Activated CD8-positive, alpha-beta memory T cell treated with anti-CD3 and anti-CD28 coated beads, Interleukin-2, amount 50 U/mL, for 1 hour (primary cell): ENCODE data around the gene EPN2.
A peak's percentile ranks its signal among the peaks of the same experiment; 100 is the strongest.
"Not testable (repeated sequence)": the region's sequence is repeated elsewhere in the genome, so short reads cannot be mapped to it uniquely, and the experiment has no call there.

ENCODE experiments used
- DNase-seq: peaks from one replicate; pipeline ENCODE4 v3.0.0-alpha.2; 2020; ENCODE audit errors: extremely low read depth

Gene EPN2

DNA sequence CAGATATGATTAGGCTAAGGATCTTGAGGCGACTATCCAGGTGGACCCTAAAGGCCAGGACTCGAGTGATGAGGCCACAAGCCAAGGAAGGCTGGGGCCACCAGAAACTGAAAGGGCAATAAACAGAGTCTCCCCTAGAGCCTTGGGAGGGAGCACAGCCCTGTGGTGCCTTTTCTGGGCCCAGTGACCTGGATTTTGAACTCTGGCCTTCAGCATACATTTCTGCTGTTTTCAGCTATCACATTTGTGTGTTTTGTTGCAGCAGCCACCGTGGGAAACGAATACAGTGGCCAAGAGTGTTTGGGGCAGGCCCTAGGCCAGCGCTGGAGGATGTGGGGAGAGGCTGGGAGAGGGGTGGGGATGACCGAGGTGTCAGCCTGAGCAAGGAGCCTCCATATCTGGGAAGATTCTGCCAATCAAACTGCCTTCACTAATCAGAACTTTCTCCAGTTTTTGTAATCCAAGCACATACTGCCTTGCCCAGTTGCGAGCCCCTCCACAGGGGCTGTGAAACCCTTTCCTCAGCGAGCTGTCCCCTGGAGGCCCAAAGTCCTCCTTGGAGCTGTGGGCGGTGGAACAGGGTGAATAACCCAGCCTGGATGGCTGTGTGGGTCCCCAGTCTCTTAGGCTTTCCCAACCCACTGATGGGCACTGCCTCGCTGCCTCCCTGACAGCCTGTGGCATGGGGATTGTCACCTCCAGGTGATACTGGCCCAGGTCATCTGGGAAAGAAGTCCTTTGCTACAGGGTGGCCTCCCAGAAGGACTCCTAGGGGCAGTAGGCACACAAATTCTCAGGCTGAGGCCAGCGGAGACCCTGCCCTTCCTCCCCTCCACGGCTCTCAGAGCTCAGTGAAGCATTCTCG lies 108.6 kb downstream of the EPN2 start:
- DNase-seq: no peak

DNA sequence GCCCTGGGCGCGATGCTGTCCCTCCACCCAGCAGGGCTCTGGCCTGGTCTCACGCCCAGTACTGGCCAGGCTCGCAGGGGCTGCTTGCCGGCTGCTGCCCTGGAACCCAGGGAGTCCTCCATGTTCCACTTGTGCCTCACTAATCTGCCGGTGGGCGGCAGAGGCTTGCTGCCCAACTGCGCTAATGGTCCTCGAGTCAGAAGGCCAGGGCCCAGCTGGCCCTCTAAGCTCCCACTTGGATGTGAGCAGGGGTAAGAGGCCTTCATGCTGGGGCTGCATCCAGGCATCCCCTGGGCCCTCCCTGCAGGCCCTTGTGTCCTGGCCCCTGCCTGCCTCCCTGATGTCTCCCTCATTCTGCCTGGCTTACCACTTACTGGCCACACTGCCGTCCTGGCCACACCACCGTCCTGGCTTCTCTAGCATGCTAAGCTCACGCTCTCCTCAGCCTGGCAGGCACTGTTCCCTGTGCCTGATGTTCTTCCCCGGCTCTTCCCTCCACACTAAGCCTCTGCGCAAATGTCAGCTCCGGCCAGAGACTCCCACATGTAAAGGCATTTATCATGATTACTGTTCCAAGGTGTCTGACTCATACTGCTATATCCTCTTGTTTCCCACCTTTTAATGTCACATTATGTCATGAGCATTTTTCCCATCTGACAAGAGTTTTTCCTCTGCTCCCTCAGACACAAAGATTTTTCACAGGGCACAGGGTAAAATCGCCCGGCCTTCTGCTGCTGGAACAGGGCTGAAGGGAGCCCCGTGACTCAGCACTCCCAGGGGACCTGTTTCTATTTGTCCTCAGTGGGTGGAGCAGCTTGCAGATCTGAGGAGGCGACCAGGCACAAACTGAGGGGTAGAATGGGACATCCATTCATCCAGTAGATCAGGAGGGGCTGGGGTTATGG lies 109.4 kb downstream of the EPN2 start:
- DNase-seq: no peak

DNA sequence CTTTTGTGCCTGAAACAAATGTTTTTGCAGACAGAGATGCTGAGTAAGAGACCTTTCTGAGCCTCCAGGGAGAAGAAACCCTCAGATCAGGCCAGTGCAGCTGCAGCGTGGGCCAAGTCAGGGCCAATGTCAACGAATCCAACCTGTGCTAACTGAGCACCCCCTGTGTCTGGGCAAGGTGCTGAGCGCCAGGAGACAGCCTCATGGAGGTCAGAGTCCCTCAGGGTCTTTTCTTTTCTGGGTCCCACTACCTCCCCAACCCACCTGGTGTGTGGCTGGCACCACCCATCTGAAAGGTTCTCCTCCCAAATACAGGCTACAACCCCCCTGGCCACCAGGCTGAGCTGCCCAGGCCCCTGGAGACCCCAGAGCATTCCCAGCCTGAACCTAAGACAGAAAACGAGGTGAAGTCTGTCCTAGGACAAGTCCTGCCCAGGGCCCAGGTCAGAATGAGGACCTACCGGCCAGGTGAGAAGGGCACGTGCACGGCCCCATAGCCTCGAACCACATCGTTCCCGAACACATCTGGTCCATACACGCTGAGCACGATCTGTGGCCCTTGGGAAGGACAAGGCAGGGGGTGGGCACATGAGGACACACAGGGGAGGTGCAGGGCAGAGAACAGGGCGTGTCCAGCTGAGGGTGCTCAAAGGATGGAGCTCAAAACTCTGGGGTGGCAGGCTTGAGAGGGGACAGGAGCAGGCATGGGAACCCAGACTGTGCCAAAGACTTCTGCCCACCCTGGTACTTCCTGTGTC lies 110.3 kb downstream of the EPN2 start:
- no peak for DNase-seq

DNA sequence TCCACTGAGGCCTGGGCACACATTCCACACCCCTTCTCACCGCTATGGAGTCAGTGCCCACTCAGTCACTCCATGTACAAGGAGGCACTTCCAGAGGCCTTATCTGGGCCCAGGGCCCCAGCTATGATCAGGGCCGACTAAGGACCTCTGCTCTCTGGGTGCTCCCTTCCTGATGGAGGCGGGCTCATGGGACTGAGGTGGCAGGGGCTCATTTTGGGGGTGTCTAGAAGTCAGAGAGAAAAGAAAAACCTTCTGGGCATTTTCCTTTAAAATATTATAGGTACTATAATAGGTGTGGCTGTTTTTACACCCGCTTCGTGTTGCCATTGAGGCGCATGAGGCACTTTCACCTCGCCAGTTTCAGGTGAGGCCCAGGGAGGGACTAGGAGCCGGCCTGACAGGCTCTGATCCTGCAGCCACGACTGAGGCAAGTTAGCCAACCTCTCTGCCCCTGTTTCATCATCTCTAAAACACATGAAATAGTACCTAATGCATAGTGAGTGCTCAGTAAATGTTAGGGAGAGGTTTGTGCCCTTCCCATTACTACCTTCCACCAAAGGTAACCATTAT lies 111.0 kb downstream of the EPN2 start:
- no peak for DNase-seq

DNA sequence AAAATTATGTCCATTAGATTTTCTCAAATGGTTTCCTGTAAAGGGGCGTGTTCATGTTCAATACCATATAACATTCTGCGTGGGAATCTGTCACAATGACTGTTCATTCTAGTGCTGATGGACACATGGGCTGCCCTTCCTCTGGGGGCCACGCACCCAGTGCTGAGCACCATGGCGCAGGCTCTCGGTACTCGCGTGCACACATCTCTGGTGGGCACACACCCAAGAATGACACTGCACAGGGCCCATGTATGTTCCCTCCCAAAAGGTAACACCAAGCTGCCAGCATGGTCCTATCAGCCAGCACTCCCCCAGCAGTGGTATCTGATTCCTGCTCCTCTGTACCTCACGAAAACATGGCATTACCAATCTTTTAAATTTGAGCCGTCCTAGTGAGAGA lies 111.6 kb downstream of the EPN2 start:
- DNase-seq: no peak

DNA sequence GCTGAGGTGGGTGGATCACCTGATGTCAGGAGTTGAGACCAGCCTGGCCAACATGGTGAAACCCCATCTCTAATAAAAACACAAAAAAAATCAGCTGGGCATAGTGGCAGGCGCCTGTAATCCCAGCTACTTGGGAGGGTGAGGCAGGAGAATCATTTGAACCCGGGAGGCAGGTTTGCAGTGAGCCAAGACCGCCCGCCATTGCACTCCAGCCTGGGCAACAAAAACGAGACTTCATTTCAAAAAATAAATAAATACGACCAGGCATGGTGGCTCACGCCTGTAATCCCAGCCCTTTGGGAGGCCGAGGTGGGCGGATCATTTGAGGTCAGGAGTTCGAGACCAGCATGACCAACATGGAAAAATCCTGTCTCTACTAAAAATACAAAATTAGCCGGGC lies 116.2 kb downstream of the EPN2 start:
- not testable (repeated sequence) for DNase-seq

DNA sequence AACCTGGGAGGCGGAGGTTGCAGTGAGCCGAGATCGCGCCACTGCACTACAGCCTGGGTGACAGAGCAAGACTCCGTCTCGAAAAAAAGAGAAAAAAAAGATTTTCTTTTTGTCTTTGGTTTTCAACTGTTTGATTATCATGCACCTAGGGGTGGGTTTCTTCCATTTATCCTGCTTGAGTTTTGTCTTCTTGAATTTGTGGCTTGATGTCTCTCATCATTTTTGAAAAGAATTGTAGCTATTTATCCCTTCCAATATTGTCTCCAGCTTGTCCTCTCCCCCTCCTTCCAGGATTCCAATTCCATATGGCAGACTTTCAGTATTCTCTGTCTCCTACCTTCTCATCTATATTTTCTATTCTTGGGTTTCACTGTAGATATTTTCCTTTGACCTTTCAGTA lies 117.6 kb downstream of the EPN2 start:
- DNase-seq: no peak

DNA sequence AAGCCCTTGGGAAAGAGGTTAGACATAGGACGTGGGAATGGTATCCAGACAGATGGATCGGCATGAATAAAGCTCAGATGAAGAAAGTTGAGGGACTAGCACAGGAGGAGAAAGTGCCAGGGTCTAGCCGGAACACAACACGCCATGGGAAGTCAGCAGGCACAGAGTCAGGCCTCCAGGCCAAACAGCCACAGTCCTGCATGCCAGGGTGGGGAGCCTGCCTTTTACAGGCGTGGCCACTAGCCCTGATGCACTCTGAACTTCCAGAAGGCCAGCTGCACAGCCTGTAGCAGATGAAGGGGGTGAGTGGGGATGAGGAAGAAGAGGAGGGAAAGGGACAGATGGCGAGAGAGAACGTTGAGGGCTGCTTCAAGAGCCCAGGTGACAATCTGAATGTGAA lies 120.2 kb downstream of the EPN2 start:
- DNase-seq: no peak

DNA sequence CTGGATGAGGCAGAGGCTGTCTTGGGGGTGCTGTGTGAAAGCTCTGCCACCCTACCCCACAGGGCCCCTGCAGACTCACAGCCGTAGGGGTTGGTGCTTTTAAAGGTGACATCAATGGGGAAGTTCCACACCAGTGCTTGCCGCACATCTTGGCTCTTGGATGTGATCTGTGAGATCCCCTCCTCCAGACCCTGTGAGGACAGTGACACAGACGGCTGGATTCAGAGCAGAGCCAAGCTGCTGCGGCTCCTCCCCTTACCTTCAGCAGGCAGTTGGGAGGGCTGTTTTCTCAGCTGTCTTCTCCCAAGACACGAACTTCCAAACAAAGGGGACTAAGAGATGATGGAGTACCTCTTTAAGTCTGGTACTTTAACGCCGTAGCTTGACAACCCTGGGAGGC lies 120.6 kb downstream of the EPN2 start:
- DNase-seq: no peak

DNA sequence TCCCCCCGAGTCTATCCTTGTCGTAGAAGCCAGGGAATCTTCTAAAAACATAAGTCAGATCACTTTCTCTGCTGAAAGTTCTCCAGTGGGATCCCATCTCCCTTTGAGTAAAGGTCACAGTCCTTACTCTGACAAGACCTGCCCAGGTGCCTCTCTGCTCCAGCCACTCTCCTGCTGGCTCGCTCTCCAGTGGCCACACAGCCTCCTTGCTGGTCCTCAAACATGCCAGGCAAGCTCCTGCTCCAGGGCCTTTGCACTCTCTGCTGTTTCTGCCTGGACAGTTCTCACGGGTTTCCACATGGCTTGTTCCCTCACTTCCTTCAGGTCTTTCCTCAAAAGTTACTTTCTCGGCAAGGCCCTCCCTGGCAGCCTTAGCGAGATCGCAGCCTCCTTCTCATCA lies 122.0 kb downstream of the EPN2 start:
- DNase-seq: no peak

DNA sequence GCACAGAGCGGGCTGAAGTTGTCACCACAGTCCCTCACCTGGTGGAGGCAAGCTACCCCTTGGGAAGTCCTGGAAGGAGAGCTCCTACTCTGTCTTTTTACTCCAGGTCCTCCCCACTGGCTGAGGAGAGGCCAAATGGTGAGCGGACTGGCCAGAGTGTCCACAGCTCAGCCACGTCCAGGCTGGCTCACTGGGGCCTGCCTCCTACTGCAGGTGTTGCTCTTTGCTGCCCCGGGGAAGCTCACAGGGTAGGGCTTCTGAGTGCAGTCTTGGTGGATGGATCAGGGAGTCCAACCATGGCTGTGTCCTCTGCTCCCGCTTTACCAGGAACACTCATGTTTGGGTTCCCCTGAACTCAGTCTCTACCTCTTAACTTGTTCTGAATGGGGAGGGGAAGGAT lies 122.7 kb downstream of the EPN2 start:
- no peak for DNase-seq

DNA sequence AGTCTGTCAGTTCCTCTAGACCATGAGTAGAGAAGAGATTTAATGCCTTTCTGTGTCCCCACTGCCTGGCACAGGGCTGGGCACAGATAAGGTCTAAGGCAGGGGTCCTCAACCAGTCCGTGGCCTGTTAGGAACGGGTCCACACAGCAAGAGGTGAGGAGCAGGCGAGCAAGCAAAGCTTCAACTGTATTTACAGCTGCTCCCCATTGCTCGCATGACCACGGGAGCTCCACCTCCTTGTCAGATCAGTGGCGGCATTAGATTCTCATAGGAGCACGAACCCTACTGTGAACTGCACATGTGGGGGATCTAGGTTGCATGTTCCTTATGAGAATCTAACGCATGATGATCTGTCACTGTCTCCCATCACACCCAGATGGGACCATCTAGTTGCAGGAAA lies 123.6 kb downstream of the EPN2 start:
- no peak for DNase-seq

DNA sequence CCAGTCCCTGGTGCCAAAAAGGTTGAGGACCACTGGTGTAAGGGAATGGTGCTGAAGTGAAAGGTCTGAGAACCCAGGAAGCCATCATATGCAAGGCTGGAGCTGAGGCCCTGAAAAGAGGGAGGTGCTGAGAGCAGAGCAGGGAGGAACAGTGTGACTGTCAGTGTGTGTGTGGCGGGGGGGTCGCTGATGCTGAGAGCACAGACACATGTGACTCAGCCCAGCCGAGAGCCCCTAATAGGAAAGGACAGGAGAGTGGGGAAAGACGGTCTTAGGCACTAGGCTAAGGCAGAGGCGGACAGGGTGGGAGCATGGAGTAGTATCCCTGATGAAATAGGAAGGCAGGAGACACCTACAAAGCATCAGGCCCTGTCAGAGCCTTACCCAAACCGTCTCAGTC lies 124.2 kb downstream of the EPN2 start:
- no peak for DNase-seq

DNA sequence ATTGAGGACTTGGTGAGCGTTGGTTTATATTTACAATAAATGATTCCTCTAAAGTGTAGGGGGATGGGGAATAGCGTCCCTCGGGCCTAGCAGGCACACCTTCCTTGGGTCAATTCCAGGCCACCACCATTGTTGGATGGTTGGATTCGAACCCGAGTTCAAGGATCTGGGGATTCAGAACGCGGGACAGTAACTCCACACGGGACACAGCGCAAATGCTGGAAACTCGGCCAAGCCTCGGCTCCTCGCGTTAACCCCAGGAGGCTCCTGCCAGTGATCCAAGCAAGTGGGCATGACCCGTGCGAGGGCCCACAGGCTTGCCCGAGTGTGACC lies 124.7 kb downstream of the EPN2 start:
- no peak for DNase-seq

DNA sequence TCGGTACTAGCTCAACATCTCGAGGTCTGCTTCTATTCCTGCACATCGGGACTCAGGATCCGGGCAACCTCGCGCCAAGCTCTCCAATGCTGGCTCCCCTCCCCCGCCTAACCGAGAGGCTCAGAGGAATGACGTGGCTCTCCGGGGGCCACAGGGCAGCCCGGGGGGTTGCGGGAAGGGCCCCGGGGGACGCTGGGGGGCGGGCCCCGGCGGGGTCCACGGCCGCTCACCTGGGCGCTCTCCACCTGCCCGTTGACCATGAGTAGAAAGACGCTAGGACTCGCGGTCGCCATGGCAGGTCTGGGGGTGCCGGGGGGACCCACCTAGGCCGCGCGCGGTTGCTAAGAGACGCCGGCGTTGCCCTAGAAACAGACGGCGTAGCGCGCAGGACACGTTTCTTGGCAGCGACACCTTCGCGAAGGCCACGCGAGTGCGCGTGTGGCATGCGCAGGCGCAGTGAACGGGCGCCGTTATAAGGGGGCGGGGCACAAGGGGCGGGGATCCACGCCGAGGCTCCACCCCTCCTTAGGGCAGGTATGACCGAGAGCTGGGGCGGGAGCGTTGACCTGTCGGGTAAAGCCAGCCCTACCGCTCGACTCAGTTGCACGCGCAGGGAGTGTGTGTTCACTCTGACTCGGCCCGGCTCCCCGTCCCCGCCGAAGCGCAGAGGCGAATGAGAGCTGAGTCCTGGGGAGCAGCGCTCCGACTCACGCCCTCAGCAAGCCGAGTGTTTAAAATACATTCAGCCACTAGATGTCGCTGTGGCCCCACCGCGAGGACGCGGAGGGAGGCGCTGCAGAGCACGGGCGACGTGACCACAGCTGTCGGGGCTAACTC lies 125.3 kb downstream of the EPN2 start, which contains the start of gene B9D1:
Gene B9D1, minus strand, starts transcription at position 447 of the 837 bp plus-strand sequence. Its CDS starts 154 bp downstream, at position 293.
- DNase-seq: peak; percentile 80

DNA sequence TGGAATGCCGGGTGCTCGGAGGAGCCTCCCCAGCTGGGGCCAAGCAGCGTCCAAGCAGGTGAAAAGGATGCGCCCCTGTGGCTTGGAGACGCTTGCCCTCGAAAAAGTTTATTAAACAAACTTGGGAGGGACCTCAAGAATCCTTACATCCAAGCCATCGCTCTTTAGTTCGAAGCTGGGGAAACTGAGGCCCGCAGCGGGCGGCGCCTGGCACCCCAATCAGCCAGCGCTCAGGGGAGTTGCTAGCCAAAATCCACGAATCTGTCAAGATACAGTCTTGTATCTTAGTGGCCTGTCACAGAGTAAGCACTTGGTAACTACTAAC lies 125.9 kb downstream of the EPN2 start:
- DNase-seq: no peak

DNA sequence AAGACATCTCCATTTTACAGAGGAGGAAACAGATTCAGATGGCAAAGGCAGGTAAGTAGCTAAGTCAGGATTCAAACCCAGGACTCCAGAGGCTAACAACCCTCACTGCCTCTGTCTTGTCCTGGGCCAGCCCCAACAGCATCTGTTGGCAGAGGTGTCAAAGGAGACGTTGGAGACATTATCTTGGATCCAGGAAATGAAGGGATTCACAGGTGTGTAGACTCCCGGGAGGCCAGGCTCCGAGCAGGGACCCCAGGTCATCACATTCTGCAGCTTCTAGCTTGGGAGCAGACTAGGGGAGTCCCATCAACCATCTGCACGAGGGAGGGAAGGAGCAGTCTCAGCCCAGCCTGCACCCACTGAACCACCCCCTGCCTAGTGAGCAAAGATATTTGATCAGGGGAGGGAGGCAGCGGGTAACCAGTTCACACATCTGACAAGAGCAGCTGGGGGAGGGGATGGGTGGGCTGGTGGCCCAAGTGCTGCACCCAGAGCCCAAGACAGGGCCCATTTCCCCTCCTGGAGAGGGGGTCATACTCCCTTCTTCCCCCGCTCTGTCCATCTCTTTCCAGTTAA lies 126.4 kb downstream of the EPN2 start:
- DNase-seq: no peak

DNA sequence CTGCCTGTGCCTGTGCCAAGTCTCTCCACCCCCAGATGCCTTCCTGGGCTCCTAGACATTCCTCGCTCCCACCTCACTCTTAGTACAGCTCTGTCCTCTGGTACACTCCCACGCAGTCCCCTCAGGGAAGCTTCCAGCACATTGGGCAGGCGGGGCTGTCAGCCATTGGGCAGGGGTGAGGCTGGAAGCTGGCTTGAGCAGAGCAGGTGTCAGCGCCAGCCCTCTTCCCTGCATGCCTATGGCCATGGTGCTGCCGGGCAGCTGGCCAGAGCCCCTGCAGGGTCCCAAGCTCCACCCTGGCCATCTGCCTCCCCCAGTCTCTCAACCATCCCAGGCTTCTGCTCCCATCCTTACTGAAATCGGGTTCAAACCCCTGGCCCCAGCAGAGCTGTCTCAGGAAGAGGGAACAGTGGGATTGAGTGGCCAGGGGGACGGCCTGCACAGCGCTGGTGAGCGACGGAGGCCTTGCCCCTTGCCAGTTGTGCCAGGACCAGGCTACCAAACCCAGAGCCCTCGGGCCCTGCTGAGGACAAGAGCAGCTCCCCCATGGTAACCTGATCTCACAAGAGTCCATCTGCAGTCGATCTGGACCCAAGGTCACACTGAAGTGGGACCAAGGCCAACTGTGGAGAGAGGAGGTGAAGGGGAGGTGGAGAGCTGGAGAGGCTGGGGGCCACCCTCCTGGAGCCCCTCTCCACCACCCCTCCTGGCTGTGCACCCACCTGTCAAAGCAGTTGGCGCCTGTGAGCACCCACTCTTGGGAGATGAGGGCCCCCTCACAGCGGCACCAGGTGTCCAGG lies 127.7 kb downstream of the EPN2 start:
- DNase-seq: no peak

DNA sequence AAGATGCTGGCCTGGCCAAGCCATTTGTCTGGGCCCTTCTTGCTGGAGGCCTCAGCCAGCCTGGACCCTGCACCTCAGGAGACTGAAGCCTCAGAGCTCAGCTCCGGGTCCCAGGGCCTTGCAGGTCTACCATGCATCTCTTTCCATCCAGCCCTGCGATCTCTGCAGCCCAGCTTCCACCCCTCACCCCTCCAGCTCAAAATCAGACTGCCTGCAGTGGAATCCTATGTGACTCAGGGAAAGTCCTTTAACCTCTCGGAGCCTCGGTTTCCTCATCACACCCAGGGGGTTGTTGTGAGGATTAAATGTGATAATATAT lies 128.3 kb downstream of the EPN2 start:
- DNase-seq: no peak
